ENCODE data around the gene CYTL1.

GRCh38 chr4:5009796-5010195 is 9.5 kb downstream of the CYTL1 start:
- TF ChIP-seq CTCF (IDR thresholded peaks at IDR 0.05) = no peak
- no peak for TF ChIP-seq POLR2A (IDR thresholded peaks at IDR 0.05)

All from right lobe of liver (tissue), 4 donors.